Panc1 (cell line): ENCODE data around the gene CALR. TPM values are rescaled to one million over a fixed set of nuclear protein-coding genes. Genes with fewer than 3 reads are reported as not detected.
"Not testable (repeated sequence)": the region's sequence is repeated elsewhere in the genome, so short reads cannot be mapped to it uniquely, and the experiment has no call there.

Source experiments
- ATAC-seq: fragments of 200-7000 bp; cut with Tn5 transposase; 2 replicates; pipeline ENCODE4 v1.9.1; 2020; ENCODE audit warnings: mild to moderate bottlenecking, moderate library complexity
- BruUV-seq: library from RNA; stranded (reverse); fragments of 400-500 nt; replicated peaks from 2 replicates; lab custom pipeline; 2021; lab: Mats Ljungman, UMichigan
- CTCF ChIA-PET: fragments of 300-600 bp; sonication (Branson Sonifier 250); formaldehyde crosslinking; loops from one replicate; lab custom pipeline; 2022; ENCODE audit warnings: antibody characterized with exemption; lab: Charles Lee
- POLR2A ChIA-PET: fragments of 300-600 bp; sonication (Branson Sonifier 250); formaldehyde crosslinking; loops from one replicate; lab custom pipeline; 2022; ENCODE audit warnings: antibody characterized with exemption; lab: Charles Lee
- DNase-seq: peaks from one replicate; pipeline ENCODE4 v3.0.0-alpha.2; 2010; ENCODE audit warnings: low read depth, low spot score
- H3K27ac ChIP-seq: 2 replicates; pipeline ENCODE4 v1.5.1; 2011; ENCODE audit warnings: mild to moderate bottlenecking, low read length, inconsistent platforms
- H3K27me3 ChIP-seq: fragments of 200-500 bp; sonication (Bioruptor generic); 2 replicates; pipeline ENCODE4 v1.6.0; 2014; ENCODE audit warnings: low read length, inconsistent platforms; ENCODE audit not compliant: control insufficient read depth, insufficient read depth
- H3K36me3 ChIP-seq: fragments of 200-500 bp; sonication (Bioruptor generic); 2 replicates; pipeline ENCODE4 v1.5.1; 2014; ENCODE audit warnings: inconsistent platforms, mild to moderate bottlenecking, low read length, moderate library complexity; ENCODE audit not compliant: control insufficient read depth, insufficient read depth
- H3K4me1 ChIP-seq: 2 replicates; pipeline ENCODE4 v1.5.1; 2011; ENCODE audit warnings: inconsistent platforms, mild to moderate bottlenecking, low read length, moderate library complexity; ENCODE audit not compliant: control insufficient read depth, insufficient read depth
- H3K4me3 ChIP-seq, 2 experiments: 2 replicates each; pipeline ENCODE4 v1.5.1; 2011 to 2012; ENCODE audit warnings: low read depth in 2 of 2, low read length in 2 of 2, mild to moderate bottlenecking in 2 of 2, inconsistent platforms in 1 of 2, moderate library complexity in 1 of 2
- H3K9me3 ChIP-seq: fragments of 200-500 bp; sonication (Bioruptor generic); 2 replicates; pipeline ENCODE4 v1.5.1; 2014; ENCODE audit warnings: low read depth, mild to moderate bottlenecking, inconsistent platforms, low read length, moderate library complexity; ENCODE audit not compliant: control insufficient read depth, insufficient read depth
- CTCF ChIP-seq: fragments of 450-650 bp; IDR thresholded peaks from 2 replicates; pipeline ENCODE4 v1.5.1; 2017; ENCODE audit warnings: mild to moderate bottlenecking
- POLR2AphosphoS5 ChIP-seq: IDR thresholded peaks from 2 replicates; pipeline ENCODE4 v1.6.1; 2012; ENCODE audit warnings: mild to moderate bottlenecking, low read depth, low read length, moderate library complexity
- REST ChIP-seq, 2 experiments: IDR thresholded peaks; 2 replicates each; pipeline ENCODE4 v1.6.1; 2011 to 2012; ENCODE audit warnings: low read depth in 2 of 2, control low read depth in 1 of 2, low read length in 1 of 2, mild to moderate bottlenecking in 1 of 2, moderate library complexity in 1 of 2; ENCODE audit not compliant: insufficient read depth in 1 of 2
- SIN3A ChIP-seq: IDR thresholded peaks from 2 replicates; pipeline ENCODE4 v1.6.1; 2012; ENCODE audit warnings: low read depth, mild to moderate bottlenecking, low read length, moderate library complexity, borderline replicate concordance; ENCODE audit not compliant: insufficient read depth
- TCF7L2 ChIP-seq: IDR thresholded peaks from 2 replicates; pipeline ENCODE4 v1.6.1; 2011; ENCODE audit warnings: mild to moderate bottlenecking, low read depth, low read length, inconsistent platforms
- in situ Hi-C: cut with HindIII; loops from 2 replicates; pipeline ENCODE4 v1.10.0; 2016; ENCODE audit warnings: low sequenced_read_pairs, low pct_unique_long_range_greater_than_20kb
- intact Hi-C: fragments of 100-400 bp; cut with micrococcal nuclease; formaldehyde crosslinking; loops from one replicate; pipeline ENCODE4 v1.10.0; 2022; ENCODE audit not compliant: unreplicated experiment
- total RNA-seq: library from RNA; stranded (reverse); gene quantifications from one replicate; pipeline ENCODE4 v1.2.1, GENCODE V29; 2021; ENCODE audit not compliant: unreplicated experiment

The CALR gene
- total RNA-seq, 1 experiment from 2014 or later, result 1,060 TPM

- ChIA-PET CTCF (no interaction called here), POLR2A (no interaction called here)
- intact Hi-C loops, result loop anchor here (5.0 kb wide), 2 partner anchors 117 to 287 kb away; no protein-coding TSS in a partner anchor
- Histone ChIP-seq H3K9me3 (no peaks in the 10 kb centered on the region), H3K4me3 (no peak overlapping the region), H3K27ac (no peak overlapping the region), H3K4me1 (no peaks in the 10 kb centered on the region), H3K27me3 (no peaks in the 10 kb centered on the region), H3K36me3 (no peaks in the 10 kb centered on the region)
- no peak for DNase-seq
- in situ Hi-C loops, result no loop called here
- TF ChIP-seq CTCF (no peak), SIN3A (no peak), POLR2AphosphoS5 (no peak), REST (IDR thresholded peaks at IDR 0.05; ENCODE audit: insufficient read depth in 1 of 2, low read depth in 2 of 2, low read length in 1 of 2) (no peak), TCF7L2 (no peak)
- no peak for ATAC-seq
- BruUV-seq, result no TSS peak
Observed at GRCh38 chr19:12975221-12975741, 36.9 kb downstream of the CALR start.

GRCh38 chr19:12976109-12976508 lies 37.7 kb downstream of the CALR start:
- not testable (repeated sequence) for H3K27ac ChIP-seq

GRCh38 chr19:12979974-12980373 lies 41.6 kb downstream of the CALR start:
- no peak for DNase-seq
- Histone ChIP-seq H3K4me3 (no peak overlapping the region), H3K27ac (no peak overlapping the region), H3K27me3 (no peaks in the 10 kb centered on the region), H3K4me1 (peaks cover 7% of the 10 kb centered on the region), H3K9me3 (no peaks in the 10 kb centered on the region), H3K36me3 (no peaks in the 10 kb centered on the region)
- in situ Hi-C loops, result no loop called here
- no TSS peak for BruUV-seq
- ATAC-seq, result no peak
- CTCF ChIA-PET, result no interaction called here
- TF ChIP-seq TCF7L2, result no peak
- TF ChIP-seq SIN3A, result no peak
- no peak for TF ChIP-seq REST (IDR thresholded peaks at IDR 0.05; ENCODE audit: insufficient read depth in 1 of 2, low read depth in 2 of 2, low read length in 1 of 2)
- TF ChIP-seq CTCF, result no peak
- no peak for TF ChIP-seq POLR2AphosphoS5
- intact Hi-C loops, result loop anchor here (5.0 to 10.0 kb wide), 3 partner anchors 55 to 282 kb away; no protein-coding TSS in a partner anchor
- POLR2A ChIA-PET, result interaction anchor here (0.5 kb wide), 1 partner anchor 274 kb away, joined by 5 read pairs; no protein-coding TSS in a partner anchor

More at GRCh38 chr19:12976109-12976508, 37.7 kb downstream of the CALR start:
- H3K4me3 ChIP-seq, in situ Hi-C loops, H3K4me1 ChIP-seq, BruUV-seq, H3K36me3 ChIP-seq, DNase-seq, ATAC-seq, POLR2A ChIA-PET, H3K9me3 ChIP-seq, H3K27me3 ChIP-seq: not testable (repeated sequence)
- intact Hi-C loops, result loop anchor here (5.0 kb wide), 2 partner anchors 116 to 286 kb away; no protein-coding TSS in a partner anchor
- CTCF ChIA-PET, result interaction anchor here (1.9 kb wide), 1 partner anchor 10 kb away, joined by 24 read pairs; no protein-coding TSS in a partner anchor
